SK-N-SH (cell line): ENCODE measurements around the gene TNFAIP1. TPM values are rescaled to one million over a fixed set of nuclear protein-coding genes. Genes with fewer than 3 reads are reported as not detected.

Experiments
- CTCF ChIA-PET: fragments of 300-600, 350-600 bp; formaldehyde crosslinking; extraction: SDS; loops from one replicate; lab custom pipeline; 2021; lab: Yijun Ruan, JAX
- POLR2A ChIA-PET: fragments of 350-600 bp; sonication (Branson Sonifier 250); formaldehyde crosslinking; extraction: SDS; loops from one replicate; lab custom pipeline; 2020; ENCODE audit warnings: antibody characterized with exemption, inconsistent platforms; lab: Yijun Ruan, JAX
- DNase-seq: peaks from one replicate; pipeline ENCODE4 v3.0.0; 2012
- H2AFZ ChIP-seq: fragments of 200-600 bp; sonication (generic); 2 replicates; pipeline ENCODE4 v1.8.1; 2016; ENCODE audit warnings: antibody characterized with exemption, mild to moderate bottlenecking, low read depth
- H3F3A ChIP-seq: fragments of 200-600 bp; sonication (generic); replicated peaks from 2 replicates; pipeline ENCODE3; 2016; ENCODE audit warnings: antibody characterized with exemption, mild to moderate bottlenecking; ENCODE audit not compliant: insufficient read depth
- H3K27ac ChIP-seq, 2 experiments: fragments of 200-500 bp in 1 of 2; fragments of 200-600 bp in 1 of 2; sonication (Bioruptor generic) in 1 of 2; sonication (generic), shearing (Covaris generic) in 1 of 2; 2 replicates each; pipeline versions ENCODE4 v1.5.1 to v1.6.1; 2014 to 2016; ENCODE audit warnings: low read depth in 2 of 2, inconsistent platforms in 1 of 2, low read length in 1 of 2, mild to moderate bottlenecking in 1 of 2, mixed read lengths in 1 of 2
- H3K27me3 ChIP-seq: fragments of 200-600 bp; sonication (generic), shearing (Covaris generic); 2 replicates; pipeline ENCODE4 v1.6.1; 2016; ENCODE audit warnings: mixed run types; ENCODE audit not compliant: insufficient read depth
- H3K36me3 ChIP-seq, 2 experiments: fragments of 200-500 bp in 1 of 2; fragments of 200-600 bp in 1 of 2; sonication (Bioruptor generic) in 1 of 2; sonication (generic) in 1 of 2; replicated peaks in 1 of 2; 2 replicates each; pipeline versions ENCODE3 to v1.5.1; 2014 to 2016; ENCODE audit warnings: low read length in 1 of 2, mild to moderate bottlenecking in 1 of 2; ENCODE audit not compliant: insufficient read depth in 2 of 2, control insufficient read depth in 1 of 2
- H3K4me1 ChIP-seq, 2 experiments: fragments of 200-500 bp in 1 of 2; fragments of 200-600 bp in 1 of 2; sonication (Bioruptor generic) in 1 of 2; sonication (generic), shearing (Covaris generic) in 1 of 2; 2 replicates each; pipeline versions ENCODE4 v1.5.1 to v1.6.1; 2014 to 2016; ENCODE audit warnings: low read depth in 1 of 2, low read length in 1 of 2, mixed run types in 1 of 2; ENCODE audit not compliant: insufficient read depth in 2 of 2, control insufficient read depth in 1 of 2
- H3K4me2 ChIP-seq: fragments of 200-600 bp; sonication (generic), shearing (Covaris generic); 2 replicates; pipeline ENCODE4 v1.6.1; 2017; ENCODE audit warnings: mixed run types
- H3K4me3 ChIP-seq, 2 experiments: fragments of 200-500 bp in 1 of 2; fragments of 200-600 bp in 1 of 2; sonication (Bioruptor generic) in 1 of 2; sonication (generic), shearing (Covaris generic) in 1 of 2; 2 replicates each; pipeline versions ENCODE4 v1.5.1 to v1.8.1; 2014 to 2016; ENCODE audit warnings: low read depth in 2 of 2, inconsistent platforms in 1 of 2, low read length in 1 of 2, mild to moderate bottlenecking in 1 of 2, mixed read lengths in 1 of 2, moderate library complexity in 1 of 2
- H3K79me2 ChIP-seq: fragments of 200-600 bp; sonication (generic); 2 replicates; pipeline ENCODE4 v1.8.1; 2017; ENCODE audit warnings: mild to moderate bottlenecking; ENCODE audit not compliant: insufficient read depth
- H3K9ac ChIP-seq: fragments of 200-600 bp; sonication (generic); 2 replicates; pipeline ENCODE4 v1.6.1; 2017; ENCODE audit warnings: mixed run types
- H3K9me2 ChIP-seq: fragments of 200-600 bp; sonication (generic); 2 replicates; pipeline ENCODE4 v1.6.1; 2017; ENCODE audit warnings: mixed run types
- H3K9me3 ChIP-seq: fragments of 200-600 bp; sonication (generic); 2 replicates; pipeline ENCODE4 v1.6.1; 2017; ENCODE audit warnings: mixed run types, mild to moderate bottlenecking, moderate library complexity
- H4K20me1 ChIP-seq: fragments of 200-600 bp; sonication (generic); 2 replicates; pipeline ENCODE4 v1.6.1; 2017; ENCODE audit warnings: mild to moderate bottlenecking, mixed run types; ENCODE audit not compliant: insufficient read depth
- ELF1 ChIP-seq: IDR thresholded peaks from 2 replicates; pipeline ENCODE4 v1.4.0; 2012
- EP300 ChIP-seq, 2 experiments: IDR thresholded peaks; 2 replicates each; pipeline versions ENCODE4 v1.4.0 to v1.6.1; 2012; ENCODE audit warnings: borderline replicate concordance in 1 of 2, low read depth in 1 of 2, low read length in 1 of 2
- EZH2phosphoT487 ChIP-seq: fragments of 200-600 bp; sonication (generic); IDR thresholded peaks from 2 replicates; pipeline ENCODE4 v1.6.1; 2017; ENCODE audit warnings: low read depth, mixed run types, mild to moderate bottlenecking, antibody characterized with exemption, moderate library complexity, borderline replicate concordance
- FOSL2 ChIP-seq: IDR thresholded peaks from 2 replicates; pipeline ENCODE4 v1.4.0; 2012; ENCODE audit warnings: low read depth, mild to moderate bottlenecking, moderate library complexity, borderline replicate concordance
- GABPA ChIP-seq: IDR thresholded peaks from 2 replicates; pipeline ENCODE4 v1.4.0; 2012; ENCODE audit warnings: low read depth, mild to moderate bottlenecking
- GATA2 ChIP-seq: sonication (generic); formaldehyde crosslinking; IDR thresholded peaks from 2 replicates; pipeline ENCODE4 v1.5.0; 2020; ENCODE audit warnings: mild to moderate bottlenecking, missing genetic modification reagents
- JUND ChIP-seq: IDR thresholded peaks from 2 replicates; pipeline ENCODE4 v1.4.0; 2012
- NFIC ChIP-seq: IDR thresholded peaks from 2 replicates; pipeline ENCODE4 v1.4.0; 2012; ENCODE audit warnings: borderline replicate concordance
- NRF1 ChIP-seq: IDR thresholded peaks from 2 replicates; pipeline ENCODE4 v1.6.1; 2012; ENCODE audit warnings: low read depth, mild to moderate bottlenecking, low read length
- POLR2AphosphoS5 ChIP-seq: IDR thresholded peaks from 2 replicates; pipeline ENCODE4 v1.6.1; 2012; ENCODE audit warnings: low read depth, low read length
- RFX5 ChIP-seq: IDR thresholded peaks from 2 replicates; pipeline ENCODE4 v1.6.1; 2012; ENCODE audit warnings: mild to moderate bottlenecking, improper control_type of control experiment, low read length
- RXRA ChIP-seq: IDR thresholded peaks from 2 replicates; pipeline ENCODE4 v1.4.0; 2012; ENCODE audit warnings: low read depth, mild to moderate bottlenecking, borderline replicate concordance
- SIN3A ChIP-seq: IDR thresholded peaks from 2 replicates; pipeline ENCODE4 v1.6.1; 2012; ENCODE audit warnings: low read depth, mild to moderate bottlenecking, low read length, moderate library complexity, borderline replicate concordance
- TCF12 ChIP-seq: IDR thresholded peaks from 2 replicates; pipeline ENCODE4 v1.4.0; 2012
- TEAD4 ChIP-seq: IDR thresholded peaks from 2 replicates; pipeline ENCODE4 v1.4.0; 2012; ENCODE audit warnings: mild to moderate bottlenecking, borderline replicate concordance; ENCODE audit not compliant: insufficient read depth
- YY1 ChIP-seq: IDR thresholded peaks from 2 replicates; pipeline ENCODE4 v1.4.0; 2012; ENCODE audit warnings: low read depth, mild to moderate bottlenecking
- WGBS: methylation state at CpG from one replicate; pipeline ENCODE4 v1.1.6; 2017; ENCODE audit warnings: low lambda C conversion rate; 5-methylcytosine and 5-hydroxymethylcytosine counted together
- polyA plus RNA-seq, 3 experiments: library from polyadenylated mRNA; depleted of rRNA; stranded (reverse); fragments of >200 nt; gene quantifications; 2 replicates each; pipeline ENCODE4 v1.2.3, GENCODE V29; 2012
- TF ChIP-seq, protein P1 (sequence below): IDR thresholded peaks from 2 replicates; pipeline ENCODE4; 2012
- TF ChIP-seq, protein P2 (sequence below): IDR thresholded peaks from 2 replicates; pipeline ENCODE4 v1.4.0; 2012; ENCODE audit warnings: low read depth, borderline replicate concordance
- TF ChIP-seq, protein P3 (sequence below): fragments of 150-350 bp; IDR thresholded peaks from 2 replicates; pipeline ENCODE4 v1.6.1; 2017; ENCODE audit warnings: antibody characterized with exemption, low read length, low read depth, borderline replicate concordance
- TF ChIP-seq, protein P4 (sequence below): IDR thresholded peaks from 2 replicates; pipeline ENCODE4 v1.6.1; 2012; ENCODE audit warnings: mild to moderate bottlenecking, low read depth, low read length, moderate library complexity
- TF ChIP-seq, protein P5 (sequence below): fragments of 200-600 bp; sonication (generic); IDR thresholded peaks from 2 replicates; pipeline ENCODE4 v1.6.1; 2017; ENCODE audit warnings: antibody characterized with exemption, mild to moderate bottlenecking, moderate library complexity
- TF ChIP-seq, protein P6 (sequence below): IDR thresholded peaks from 2 replicates; pipeline ENCODE4 v1.4.0; 2012; ENCODE audit warnings: low read depth

Gene TNFAIP1
- polyA plus RNA-seq, 1 of the 3 experiments (the other 2 are of a cell fraction): 52.0 TPM

DNA sequence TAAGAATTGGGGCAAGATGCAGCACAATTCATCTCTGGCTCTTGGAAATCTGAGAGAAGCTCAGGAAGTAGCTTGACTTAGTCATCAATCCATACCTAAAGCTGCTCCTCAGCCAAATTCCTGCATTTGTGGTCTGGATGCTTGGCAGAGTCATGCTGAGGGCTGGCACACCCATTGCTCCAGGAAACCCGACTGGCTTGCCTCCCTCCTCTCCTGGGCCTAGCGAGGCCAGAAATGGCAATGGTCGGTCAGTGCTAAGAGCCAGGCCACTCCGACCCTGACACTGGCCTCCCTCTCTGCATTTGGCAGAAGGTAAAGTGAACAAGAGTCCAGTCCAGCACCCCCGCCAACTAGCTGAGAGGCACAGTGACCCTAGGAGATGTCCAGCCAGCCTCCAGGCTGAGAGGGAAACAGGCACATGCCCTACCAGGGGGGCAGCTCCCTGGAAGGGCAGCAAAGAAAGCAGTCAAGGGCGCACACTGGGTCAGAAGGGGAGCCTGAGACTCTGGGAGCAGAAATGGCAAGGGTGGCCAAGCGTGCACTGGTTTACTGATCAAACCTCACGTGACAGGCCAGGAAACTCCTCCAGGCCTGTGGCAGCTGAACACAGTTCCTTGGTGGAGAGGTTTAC, 11.8 kb downstream of the TNFAIP1 start:
- Histone ChIP-seq H3K27me3 (no peaks in the 10 kb centered on the region), H3K4me2 (peak overlapping the region; percentile 53; the same call in 1 of the 2 replicates)
- TF ChIP-seq EP300 (IDR thresholded peaks at IDR 0.05; ENCODE audit: borderline replicate concordance in 1 of 2, low read depth in 1 of 2, low read length in 1 of 2): peak in 1 of 2 experiments; percentile 55; a peak in 1 of 4 replicates
- TF ChIP-seq TEAD4: peak; percentile 82
- TF ChIP-seq GABPA: no peak
- peak; percentile 58 for TF ChIP-seq TCF12
- no peak for TF ChIP-seq RFX5
- TF ChIP-seq NFIC: peak; percentile 93
- peak; percentile 14; the same call in 1 of the 2 replicates for TF ChIP-seq ELF1
- TF ChIP-seq EZH2phosphoT487: no peak
- peak; percentile 69; the same call in 1 of the 2 replicates for TF ChIP-seq JUND
- TF ChIP-seq, protein P1, sequence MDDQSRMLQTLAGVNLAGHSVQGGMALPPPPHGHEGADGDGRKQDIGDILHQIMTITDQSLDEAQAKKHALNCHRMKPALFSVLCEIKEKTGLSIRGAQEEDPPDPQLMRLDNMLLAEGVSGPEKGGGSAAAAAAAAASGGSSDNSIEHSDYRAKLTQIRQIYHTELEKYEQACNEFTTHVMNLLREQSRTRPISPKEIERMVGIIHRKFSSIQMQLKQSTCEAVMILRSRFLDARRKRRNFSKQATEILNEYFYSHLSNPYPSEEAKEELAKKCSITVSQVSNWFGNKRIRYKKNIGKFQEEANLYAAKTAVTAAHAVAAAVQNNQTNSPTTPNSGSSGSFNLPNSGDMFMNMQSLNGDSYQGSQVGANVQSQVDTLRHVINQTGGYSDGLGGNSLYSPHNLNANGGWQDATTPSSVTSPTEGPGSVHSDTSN: peak; percentile 75
- TF ChIP-seq, protein P2, sequence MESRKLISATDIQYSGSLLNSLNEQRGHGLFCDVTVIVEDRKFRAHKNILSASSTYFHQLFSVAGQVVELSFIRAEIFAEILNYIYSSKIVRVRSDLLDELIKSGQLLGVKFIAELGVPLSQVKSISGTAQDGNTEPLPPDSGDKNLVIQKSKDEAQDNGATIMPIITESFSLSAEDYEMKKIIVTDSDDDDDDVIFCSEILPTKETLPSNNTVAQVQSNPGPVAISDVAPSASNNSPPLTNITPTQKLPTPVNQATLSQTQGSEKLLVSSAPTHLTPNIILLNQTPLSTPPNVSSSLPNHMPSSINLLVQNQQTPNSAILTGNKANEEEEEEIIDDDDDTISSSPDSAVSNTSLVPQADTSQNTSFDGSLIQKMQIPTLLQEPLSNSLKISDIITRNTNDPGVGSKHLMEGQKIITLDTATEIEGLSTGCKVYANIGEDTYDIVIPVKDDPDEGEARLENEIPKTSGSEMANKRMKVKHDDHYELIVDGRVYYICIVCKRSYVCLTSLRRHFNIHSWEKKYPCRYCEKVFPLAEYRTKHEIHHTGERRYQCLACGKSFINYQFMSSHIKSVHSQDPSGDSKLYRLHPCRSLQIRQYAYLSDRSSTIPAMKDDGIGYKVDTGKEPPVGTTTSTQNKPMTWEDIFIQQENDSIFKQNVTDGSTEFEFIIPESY: no peak
- 0 out of 2 replicates have a peak, but pooled peaks have one; percentile 33 for TF ChIP-seq SIN3A
- TF ChIP-seq, protein P3, sequence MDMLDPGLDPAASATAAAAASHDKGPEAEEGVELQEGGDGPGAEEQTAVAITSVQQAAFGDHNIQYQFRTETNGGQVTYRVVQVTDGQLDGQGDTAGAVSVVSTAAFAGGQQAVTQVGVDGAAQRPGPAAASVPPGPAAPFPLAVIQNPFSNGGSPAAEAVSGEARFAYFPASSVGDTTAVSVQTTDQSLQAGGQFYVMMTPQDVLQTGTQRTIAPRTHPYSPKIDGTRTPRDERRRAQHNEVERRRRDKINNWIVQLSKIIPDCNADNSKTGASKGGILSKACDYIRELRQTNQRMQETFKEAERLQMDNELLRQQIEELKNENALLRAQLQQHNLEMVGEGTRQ: no peak
- peak; percentile 89 for TF ChIP-seq FOSL2
- peak; percentile 72 for TF ChIP-seq POLR2AphosphoS5
- TF ChIP-seq GATA2: no peak
- TF ChIP-seq, protein P4, sequence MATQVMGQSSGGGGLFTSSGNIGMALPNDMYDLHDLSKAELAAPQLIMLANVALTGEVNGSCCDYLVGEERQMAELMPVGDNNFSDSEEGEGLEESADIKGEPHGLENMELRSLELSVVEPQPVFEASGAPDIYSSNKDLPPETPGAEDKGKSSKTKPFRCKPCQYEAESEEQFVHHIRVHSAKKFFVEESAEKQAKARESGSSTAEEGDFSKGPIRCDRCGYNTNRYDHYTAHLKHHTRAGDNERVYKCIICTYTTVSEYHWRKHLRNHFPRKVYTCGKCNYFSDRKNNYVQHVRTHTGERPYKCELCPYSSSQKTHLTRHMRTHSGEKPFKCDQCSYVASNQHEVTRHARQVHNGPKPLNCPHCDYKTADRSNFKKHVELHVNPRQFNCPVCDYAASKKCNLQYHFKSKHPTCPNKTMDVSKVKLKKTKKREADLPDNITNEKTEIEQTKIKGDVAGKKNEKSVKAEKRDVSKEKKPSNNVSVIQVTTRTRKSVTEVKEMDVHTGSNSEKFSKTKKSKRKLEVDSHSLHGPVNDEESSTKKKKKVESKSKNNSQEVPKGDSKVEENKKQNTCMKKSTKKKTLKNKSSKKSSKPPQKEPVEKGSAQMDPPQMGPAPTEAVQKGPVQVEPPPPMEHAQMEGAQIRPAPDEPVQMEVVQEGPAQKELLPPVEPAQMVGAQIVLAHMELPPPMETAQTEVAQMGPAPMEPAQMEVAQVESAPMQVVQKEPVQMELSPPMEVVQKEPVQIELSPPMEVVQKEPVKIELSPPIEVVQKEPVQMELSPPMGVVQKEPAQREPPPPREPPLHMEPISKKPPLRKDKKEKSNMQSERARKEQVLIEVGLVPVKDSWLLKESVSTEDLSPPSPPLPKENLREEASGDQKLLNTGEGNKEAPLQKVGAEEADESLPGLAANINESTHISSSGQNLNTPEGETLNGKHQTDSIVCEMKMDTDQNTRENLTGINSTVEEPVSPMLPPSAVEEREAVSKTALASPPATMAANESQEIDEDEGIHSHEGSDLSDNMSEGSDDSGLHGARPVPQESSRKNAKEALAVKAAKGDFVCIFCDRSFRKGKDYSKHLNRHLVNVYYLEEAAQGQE: no peak
- TF ChIP-seq, protein P5, sequence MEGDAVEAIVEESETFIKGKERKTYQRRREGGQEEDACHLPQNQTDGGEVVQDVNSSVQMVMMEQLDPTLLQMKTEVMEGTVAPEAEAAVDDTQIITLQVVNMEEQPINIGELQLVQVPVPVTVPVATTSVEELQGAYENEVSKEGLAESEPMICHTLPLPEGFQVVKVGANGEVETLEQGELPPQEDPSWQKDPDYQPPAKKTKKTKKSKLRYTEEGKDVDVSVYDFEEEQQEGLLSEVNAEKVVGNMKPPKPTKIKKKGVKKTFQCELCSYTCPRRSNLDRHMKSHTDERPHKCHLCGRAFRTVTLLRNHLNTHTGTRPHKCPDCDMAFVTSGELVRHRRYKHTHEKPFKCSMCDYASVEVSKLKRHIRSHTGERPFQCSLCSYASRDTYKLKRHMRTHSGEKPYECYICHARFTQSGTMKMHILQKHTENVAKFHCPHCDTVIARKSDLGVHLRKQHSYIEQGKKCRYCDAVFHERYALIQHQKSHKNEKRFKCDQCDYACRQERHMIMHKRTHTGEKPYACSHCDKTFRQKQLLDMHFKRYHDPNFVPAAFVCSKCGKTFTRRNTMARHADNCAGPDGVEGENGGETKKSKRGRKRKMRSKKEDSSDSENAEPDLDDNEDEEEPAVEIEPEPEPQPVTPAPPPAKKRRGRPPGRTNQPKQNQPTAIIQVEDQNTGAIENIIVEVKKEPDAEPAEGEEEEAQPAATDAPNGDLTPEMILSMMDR: no peak
- TF ChIP-seq RXRA: no peak
- TF ChIP-seq YY1: no peak
- TF ChIP-seq NRF1: no peak
- TF ChIP-seq, protein P6, sequence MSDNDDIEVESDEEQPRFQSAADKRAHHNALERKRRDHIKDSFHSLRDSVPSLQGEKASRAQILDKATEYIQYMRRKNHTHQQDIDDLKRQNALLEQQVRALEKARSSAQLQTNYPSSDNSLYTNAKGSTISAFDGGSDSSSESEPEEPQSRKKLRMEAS: peak; percentile 58; the same call in 1 of the 2 replicates
- TF ChIP-seq, all 33 proteins: peak for 11
- CTCF ChIA-PET: interaction anchor here (1.5 kb wide), 1 partner anchor 10 kb away, joined by 3 read pairs; the partner anchor contains the start of gene POLDIP2
- Histone ChIP-seq H2AFZ (no peak overlapping the region), H4K20me1 (no peaks in the 10 kb centered on the region), H3K4me3 (no peak overlapping the region), H3K27ac (peak overlapping the region; percentile 80 to 83), H3K9me2 (no peaks in the 10 kb centered on the region), H3F3A (peaks cover 43% of the 10 kb centered on the region), H3K9me3 (no peaks in the 10 kb centered on the region), H3K9ac (peak overlapping the region; percentile 47), H3K4me1 (peaks cover 9 to 23% of the 10 kb centered on the region in 2 experiments), H3K36me3 (peaks cover 60 to 80% of the 10 kb centered on the region in 2 experiments), H3K79me2 (peaks cover 7% of the 10 kb centered on the region; the same call in 1 of the 2 replicates)
- no peak for DNase-seq
- 59% methylated on average over 8 of the region's 8 CpGs for WGBS
- POLR2A ChIA-PET: interaction anchor here (1.2 to 2.9 kb wide), 4 partner anchors 9 to 12 kb away, joined by 4 to 15 read pairs (median 12); partner anchors contain the start of genes IFT20, POLDIP2 and TNFAIP1
